Limb (tissue), 2 donors: ENCODE data around the gene ST6GALNAC5.

Experiments used
- DNase-seq, 2 donors: peaks; one replicate each; pipeline ENCODE4 v3.0.0-alpha.2; 2016; ENCODE audit errors: extremely low spot score in 2 of 2

The ST6GALNAC5 gene

GRCh38 chr1:77007675-77008074, 140.4 kb downstream of the ST6GALNAC5 start:
- no peak for DNase-seq

GRCh38 chr1:77010937-77011336, 143.7 kb downstream of the ST6GALNAC5 start:
- DNase-seq = no peak

GRCh38 chr1:77012066-77012465, 144.8 kb downstream of the ST6GALNAC5 start:
- DNase-seq = no peak

GRCh38 chr1:77014073-77014788, 147.0 kb downstream of the ST6GALNAC5 start:
- no peak for DNase-seq

GRCh38 chr1:77015748-77016341, 148.6 kb downstream of the ST6GALNAC5 start:
- no peak for DNase-seq

GRCh38 chr1:77016386-77016985, 149.2 kb downstream of the ST6GALNAC5 start:
- DNase-seq = no peak

- DNase-seq = no peak
These were observed 151.0 kb downstream of the ST6GALNAC5 start for GRCh38 chr1:77018311-77018710.

- DNase-seq = no peak
These were observed 151.5 kb downstream of the ST6GALNAC5 start for GRCh38 chr1:77018761-77019160.

- no peak for DNase-seq
These were observed 154.5 kb downstream of the ST6GALNAC5 start for GRCh38 chr1:77021732-77022131.

- no peak for DNase-seq
These were observed 157.2 kb downstream of the ST6GALNAC5 start for GRCh38 chr1:77024500-77024899.

- no peak for DNase-seq
These were observed 158.3 kb downstream of the ST6GALNAC5 start for GRCh38 chr1:77025599-77025998.

GRCh38 chr1:77026135-77026534, 158.9 kb downstream of the ST6GALNAC5 start:
- no peak for DNase-seq

GRCh38 chr1:77026640-77027039, 159.4 kb downstream of the ST6GALNAC5 start:
- no peak for DNase-seq

GRCh38 chr1:77027847-77028246, 160.6 kb downstream of the ST6GALNAC5 start:
- DNase-seq = no peak

- DNase-seq = no peak
These were observed 163.3 kb downstream of the ST6GALNAC5 start for GRCh38 chr1:77030401-77031105.

- DNase-seq = no peak
These were observed 163.9 kb downstream of the ST6GALNAC5 start for GRCh38 chr1:77031106-77031662.

GRCh38 chr1:77036560-77036959, 169.3 kb downstream of the ST6GALNAC5 start:
- no peak for DNase-seq

- DNase-seq = no peak
These were observed 169.8 kb downstream of the ST6GALNAC5 start for GRCh38 chr1:77037038-77037437.

- DNase-seq = no peak
These were observed 170.7 kb downstream of the ST6GALNAC5 start for GRCh38 chr1:77038000-77038399.

- DNase-seq = no peak
These were observed 171.8 kb downstream of the ST6GALNAC5 start for GRCh38 chr1:77039111-77039510.

GRCh38 chr1:77039739-77040138, 172.5 kb downstream of the ST6GALNAC5 start:
- DNase-seq = no peak

- no peak for DNase-seq
These were observed 173.5 kb downstream of the ST6GALNAC5 start for GRCh38 chr1:77040826-77041225.
